Fibroblast of lung (primary cell): ENCODE measurements around the gene ENPP7. TPM values are rescaled to one million over a fixed set of nuclear protein-coding genes. Genes with fewer than 3 reads are reported as not detected.
A peak's percentile ranks its signal among the peaks of the same experiment; 100 is the strongest.

Source experiments
- DNase-seq, 2 donors: peaks; one replicate each; pipeline versions ENCODE4 v3.0.0 to v3.0.0-alpha.2; 2010; ENCODE audit warnings: low read depth in 2 of 2
- H2AFZ ChIP-seq: 2 replicates; pipeline ENCODE4 v1.5.1; 2012; ENCODE audit warnings: low read length, control low read depth, inconsistent platforms
- H3K27ac ChIP-seq: 2 replicates; pipeline ENCODE4 v1.5.1; 2011; ENCODE audit warnings: low read length, control low read depth; ENCODE audit not compliant: insufficient read depth
- H3K27me3 ChIP-seq: 2 replicates; pipeline ENCODE4 v1.5.1; 2011; ENCODE audit warnings: mild to moderate bottlenecking, low read length; ENCODE audit not compliant: control insufficient read depth, insufficient read depth
- H3K36me3 ChIP-seq: 2 replicates; pipeline ENCODE4 v1.5.1; 2011; ENCODE audit warnings: low read length; ENCODE audit not compliant: control insufficient read depth, insufficient read depth
- H3K4me1 ChIP-seq: 2 replicates; pipeline ENCODE4 v1.5.1; 2011; ENCODE audit warnings: low read length; ENCODE audit not compliant: control insufficient read depth, insufficient read depth; ENCODE audit errors: extremely low read depth
- H3K4me2 ChIP-seq: 2 replicates; pipeline ENCODE4 v1.5.1; 2011; ENCODE audit warnings: low read length, control low read depth; ENCODE audit not compliant: insufficient read depth; ENCODE audit errors: extremely low read depth
- H3K4me3 ChIP-seq, 4 experiments: fragments of 200-600 bp in 1 of 4; sonication (generic) in 1 of 4; replicated peaks in 1 of 4; 2 replicates each; pipeline ENCODE4 v1.5.1; 2011 to 2016; ENCODE audit warnings: low read length in 4 of 4, low read depth in 3 of 4, mild to moderate bottlenecking in 3 of 4, control low read depth in 2 of 4, inconsistent platforms in 1 of 4, mixed read lengths in 1 of 4; ENCODE audit not compliant: insufficient read depth in 1 of 4; ENCODE audit errors: control extremely low read depth in 1 of 4
- H3K79me2 ChIP-seq: 2 replicates; pipeline ENCODE4 v1.5.1; 2012; ENCODE audit warnings: mild to moderate bottlenecking, low read length, inconsistent platforms; ENCODE audit not compliant: control insufficient read depth, insufficient read depth
- H3K9ac ChIP-seq: 2 replicates; pipeline ENCODE4 v1.5.1; 2011; ENCODE audit warnings: mild to moderate bottlenecking, low read length, control low read depth; ENCODE audit not compliant: insufficient read depth
- H3K9me3 ChIP-seq: 2 replicates; pipeline ENCODE4 v1.5.1; 2012; ENCODE audit warnings: low read depth, low read length; ENCODE audit not compliant: control insufficient read depth, insufficient read depth
- H4K20me1 ChIP-seq: 2 replicates; pipeline ENCODE4 v1.5.1; 2011; ENCODE audit warnings: low read length; ENCODE audit not compliant: control insufficient read depth, insufficient read depth; ENCODE audit errors: extremely low read depth
- CTCF ChIP-seq, 2 donors: IDR thresholded peaks in 1 of 2; conservative IDR thresholded peaks in 1 of 2; 1 replicate in 1 of 2; 2 replicates in 1 of 2; pipeline ENCODE4 v1.5.1; 2011 to 2012; ENCODE audit warnings: low read length in 2 of 2, control low read depth in 1 of 2, inconsistent platforms in 1 of 2, low read depth in 1 of 2, mild to moderate bottlenecking in 1 of 2
- EZH2 ChIP-seq: IDR thresholded peaks from 2 replicates; pipeline ENCODE4 v1.5.1; 2012; ENCODE audit warnings: low read length, control low read depth, mild to moderate bottlenecking; ENCODE audit errors: missing control alignments
- polyA plus RNA-seq, 2 donors: library from polyadenylated mRNA; depleted of rRNA in 1 of 2; stranded (reverse) in 1 of 2; unstranded in 1 of 2; fragments of >200 nt; gene quantifications; 2 replicates each; pipeline ENCODE4 v1.2.1, GENCODE V29; 2011 to 2012; ENCODE audit warnings: missing spikeins in 1 of 2
- total RNA-seq: library from RNA; depleted of rRNA; stranded (reverse); fragments of >200 nt; gene quantifications from 2 replicates; pipeline ENCODE4 v1.2.1, GENCODE V29; 2014

ENPP7 gene
- total and polyA plus RNA-seq, 2 donors (not counting 1 experiment from before 2014, with no cell fraction given): not detected

GRCh38 chr17:79721993-79722671, 8.6 kb upstream of the ENPP7 start:
- Histone ChIP-seq H3K79me2 (no peaks in the 10 kb centered on the region), H3K27ac (no peak overlapping the region), H4K20me1 (no peaks in the 10 kb centered on the region), H3K4me2 (no peak overlapping the region), H2AFZ (no peak overlapping the region), H3K9ac (no peak overlapping the region), H3K4me3 (no peak overlapping the region), H3K36me3 (no peaks in the 10 kb centered on the region), H3K27me3 (no peaks in the 10 kb centered on the region), H3K4me1 (no peaks in the 10 kb centered on the region), H3K9me3 (no peaks in the 10 kb centered on the region)
- peak in 1 of 2 donors; percentile 20 for TF ChIP-seq CTCF (conservative IDR thresholded peaks at IDR 0.05 in 1 of 2, IDR thresholded peaks at IDR 0.05 in 1 of 2; ENCODE audit: low read depth in 1 of 2, low read length in 2 of 2)
- TF ChIP-seq EZH2: no peak
- no peak for DNase-seq

- TF ChIP-seq EZH2: no peak
- no peak for TF ChIP-seq CTCF (conservative IDR thresholded peaks at IDR 0.05 in 1 of 2, IDR thresholded peaks at IDR 0.05 in 1 of 2; ENCODE audit: low read depth in 1 of 2, low read length in 2 of 2)
- Histone ChIP-seq H2AFZ (no peak overlapping the region), H3K4me3 (no peak overlapping the region), H3K27ac (no peak overlapping the region), H3K9me3 (no peaks in the 10 kb centered on the region), H3K4me1 (no peaks in the 10 kb centered on the region), H3K9ac (no peak overlapping the region), H3K4me2 (no peak overlapping the region), H3K79me2 (no peaks in the 10 kb centered on the region), H3K27me3 (no peaks in the 10 kb centered on the region), H4K20me1 (no peaks in the 10 kb centered on the region), H3K36me3 (no peaks in the 10 kb centered on the region)
- no peak for DNase-seq
Measured at GRCh38 chr17:79722787-79723186, 8.0 kb upstream of the ENPP7 start.

- peak; percentile 85 to 95 for DNase-seq
- no peaks in the 10 kb centered on the region for H3K79me2 ChIP-seq
- peak overlapping the region; percentile 32 for H3K27ac ChIP-seq
- H4K20me1 ChIP-seq: no peaks in the 10 kb centered on the region
- TF ChIP-seq CTCF (conservative IDR thresholded peaks at IDR 0.05 in 1 of 2, IDR thresholded peaks at IDR 0.05 in 1 of 2; ENCODE audit: low read depth in 1 of 2, low read length in 2 of 2): no peak
- TF ChIP-seq EZH2: no peak
- peak overlapping the region in 2 of 4 experiments; percentile 16 to 41 for H3K4me3 ChIP-seq
- H3K4me2 ChIP-seq: peak overlapping the region; percentile 35
- peak overlapping the region; percentile 35 for H2AFZ ChIP-seq
- H3K27me3 ChIP-seq: no peaks in the 10 kb centered on the region
- no peaks in the 10 kb centered on the region for H3K9me3 ChIP-seq
- no peak overlapping the region for H3K9ac ChIP-seq
- H3K4me1 ChIP-seq: no peaks in the 10 kb centered on the region
- no peaks in the 10 kb centered on the region for H3K36me3 ChIP-seq
Measured at GRCh38 chr17:79728169-79728907, 2.4 kb upstream of the ENPP7 start.
